ENCODE measurements around the gene PPOX. TPM values are rescaled to one million over a fixed set of nuclear protein-coding genes. Genes with fewer than 3 reads are reported as not detected.

PPOX gene
- total RNA-seq = 9.2 and 9.7 TPM in 2 replicates

GRCh38 chr1:161165742-161166668 lies at the start of gene PPOX:
TSS of gene PPOX (plus strand) at chr1:161166426. CDS start at chr1:161166848, 422 bp downstream.

GRCh38 chr1:161117759-161118581 lies 48.3 kb upstream of the PPOX start, which contains the start of the genes NIT1 and PFDN2:
TSS of gene NIT1 (plus strand) at chr1:161118105. CDS start at chr1:161118177, 72 bp downstream.
TSS of gene PFDN2 (minus strand) at chr1:161118037. CDS start at chr1:161118026, 11 bp downstream.

GRCh38 chr1:161132410-161133219 lies 33.6 kb upstream of the PPOX start, which contains the start of gene DEDD:
TSS of gene DEDD (minus strand) at chr1:161132667. CDS start at chr1:161124462, 8,205 bp downstream.

GRCh38 chr1:161153682-161154337 lies 12.4 kb upstream of the PPOX start, which contains the start of gene UFC1:
TSS of gene UFC1 (plus strand) at chr1:161153978. CDS start at chr1:161153998, 20 bp downstream.

GRCh38 chr1:161159087-161159912 lies 6.9 kb upstream of the PPOX start, which contains the start of gene USP21:
TSS of gene USP21 (plus strand) at chr1:161159500. CDS start at chr1:161160641, 1,141 bp downstream.

GRCh38 chr1:161177112-161177935 lies 11.1 kb downstream of the PPOX start, which contains the start of gene B4GALT3:
TSS of gene B4GALT3 (minus strand) at chr1:161177507. CDS start at chr1:161176060, 1,447 bp downstream.

GRCh38 chr1:161198897-161199431 lies 32.7 kb downstream of the PPOX start, which contains the start of gene ADAMTS4:
TSS of gene ADAMTS4 (minus strand) at chr1:161199054. CDS start at chr1:161198627, 427 bp downstream.

GRCh38 chr1:161201836-161202712 lies 35.8 kb downstream of the PPOX start, which contains the start of gene NDUFS2:
TSS of gene NDUFS2 (plus strand) at chr1:161202367. CDS start at chr1:161202386, 19 bp downstream.

GRCh38 chr1:161215076-161215475 lies 48.9 kb downstream of the PPOX start, which contains the start of gene FCER1G:
TSS of gene FCER1G (plus strand) at chr1:161215295. CDS start at chr1:161215322, 27 bp downstream.

Other genes starting within 250 kb of the PPOX start
- gene ITLN2, start 211.6 kb upstream of the PPOX start, total RNA-seq = not detected in 2 replicates
- gene F11R, start 145.3 kb upstream of the PPOX start, total RNA-seq = 21.2 and 23.2 TPM in 2 replicates
- 10.7 and 17.8 TPM in 2 replicates for gene TSTD1, start 127.5 kb upstream of the PPOX start, total RNA-seq
- 49.4 and 76.0 TPM in 2 replicates for gene USF1, start 120.4 kb upstream of the PPOX start, total RNA-seq
- gene ARHGAP30, start 96.5 kb upstream of the PPOX start, total RNA-seq = 0.05 TPM in 1 of 2 replicates, not detected in the other
- gene NECTIN4, start 76.9 kb upstream of the PPOX start, total RNA-seq = 0.30 and 1.8 TPM in 2 replicates
- 1.2 and 1.5 TPM in 2 replicates for gene KLHDC9, start 68.1 kb upstream of the PPOX start, total RNA-seq
- gene PFDN2, start 48.4 kb upstream of the PPOX start, total RNA-seq = 45.1 and 49.0 TPM in 2 replicates
- gene NIT1, start 48.3 kb upstream of the PPOX start, total RNA-seq = 19.1 and 21.1 TPM in 2 replicates
- gene DEDD, start 33.8 kb upstream of the PPOX start, total RNA-seq = 18.1 and 29.1 TPM in 2 replicates
- 81.8 and 134 TPM in 2 replicates for gene UFC1, start 12.4 kb upstream of the PPOX start, total RNA-seq
- 7.7 and 11.0 TPM in 2 replicates for gene USP21, start 6.9 kb upstream of the PPOX start, total RNA-seq
- gene B4GALT3, start 11.1 kb downstream of the PPOX start, total RNA-seq = 36.8 and 40.1 TPM in 2 replicates
- gene ADAMTS4, start 32.6 kb downstream of the PPOX start, total RNA-seq = 14.3 and 20.3 TPM in 2 replicates
- gene NDUFS2, start 35.9 kb downstream of the PPOX start, total RNA-seq = 145 and 146 TPM in 2 replicates
- gene FCER1G, start 48.9 kb downstream of the PPOX start, total RNA-seq = 0.59 TPM in 1 of 2 replicates, not detected in the other
- not detected in 2 replicates for gene APOA2, start 57.2 kb downstream of the PPOX start, total RNA-seq
- 8.0 and 9.0 TPM in 2 replicates for gene TOMM40L, start 59.6 kb downstream of the PPOX start, total RNA-seq
- gene NR1I3, start 71.8 kb downstream of the PPOX start, total RNA-seq = not detected in 2 replicates
- gene PCP4L1, start 92.3 kb downstream of the PPOX start, total RNA-seq = not detected in 2 replicates
- gene MPZ, start 143.5 kb downstream of the PPOX start, total RNA-seq = 0.88 and 0.89 TPM in 2 replicates
- 32.7 and 38.2 TPM in 2 replicates for gene SDHC, start 148.0 kb downstream of the PPOX start, total RNA-seq
- not detected in 2 replicates for gene CFAP126, start 201.4 kb downstream of the PPOX start, total RNA-seq